ENCODE results near the gene SLC38A2.
"Not testable (repeated sequence)": the region's sequence is repeated elsewhere in the genome, so short reads cannot be mapped to it uniquely, and the experiment has no call there.

Gene SLC38A2

GRCh38 chr12:46403719-46404070, 31.1 kb upstream of the SLC38A2 start:
- no peak overlapping the region for H3K27ac ChIP-seq
- TF ChIP-seq CTCF (IDR thresholded peaks at IDR 0.05) (no peak), ZFX (IDR thresholded peaks at IDR 0.05; ENCODE audit: borderline replicate concordance) (no peak)

GRCh38 chr12:46402941-46403718, 30.6 kb upstream of the SLC38A2 start:
- H3K27ac ChIP-seq: no peak overlapping the region
- TF ChIP-seq CTCF (IDR thresholded peaks at IDR 0.05) (no peak), ZFX (IDR thresholded peaks at IDR 0.05; ENCODE audit: borderline replicate concordance) (no peak)

- TF ChIP-seq ZFX (IDR thresholded peaks at IDR 0.05; ENCODE audit: borderline replicate concordance): no peak
- TF ChIP-seq CTCF (IDR thresholded peaks at IDR 0.05): no peak
- no peak overlapping the region for H3K27ac ChIP-seq
Observed at GRCh38 chr12:46402451-46402850, 29.9 kb upstream of the SLC38A2 start.

GRCh38 chr12:46401662-46402061, 29.1 kb upstream of the SLC38A2 start:
- no peak overlapping the region for H3K27ac ChIP-seq
- TF ChIP-seq CTCF (IDR thresholded peaks at IDR 0.05) (no peak), ZFX (IDR thresholded peaks at IDR 0.05; ENCODE audit: borderline replicate concordance) (no peak)

- TF ChIP-seq CTCF (IDR thresholded peaks at IDR 0.05): no peak
- no peak overlapping the region for H3K27ac ChIP-seq
Observed at GRCh38 chr12:46400406-46400805, 27.8 kb upstream of the SLC38A2 start.

- not testable (repeated sequence) for H3K27ac ChIP-seq
Observed at GRCh38 chr12:46399461-46400248, 27.1 kb upstream of the SLC38A2 start.

GRCh38 chr12:46396826-46397225, 24.3 kb upstream of the SLC38A2 start:
- TF ChIP-seq CTCF (IDR thresholded peaks at IDR 0.05): no peak
- no peak for TF ChIP-seq ZFX (IDR thresholded peaks at IDR 0.05; ENCODE audit: borderline replicate concordance)
- H3K27ac ChIP-seq: no peak overlapping the region
